Umbilical cord (tissue), 2 donors: ENCODE data around the gene INTS11. TPM values are rescaled to one million over a fixed set of nuclear protein-coding genes. Genes with fewer than 3 reads are reported as not detected.

ENCODE experiments used
- DNase-seq: peaks from one replicate; pipeline ENCODE4 v3.0.0-alpha.2; 2015; ENCODE audit warnings: low spot score
- total RNA-seq: library from RNA; depleted of rRNA; stranded (reverse); fragments of >200 nt; gene quantifications from one replicate; pipeline ENCODE4 v1.2.3, GENCODE V29; 2014; ENCODE audit warnings: low replicate concordance; ENCODE audit not compliant: insufficient read depth

INTS11 gene
- total RNA-seq, 1 donor from 2014 or later, result 42.4 TPM

DNA sequence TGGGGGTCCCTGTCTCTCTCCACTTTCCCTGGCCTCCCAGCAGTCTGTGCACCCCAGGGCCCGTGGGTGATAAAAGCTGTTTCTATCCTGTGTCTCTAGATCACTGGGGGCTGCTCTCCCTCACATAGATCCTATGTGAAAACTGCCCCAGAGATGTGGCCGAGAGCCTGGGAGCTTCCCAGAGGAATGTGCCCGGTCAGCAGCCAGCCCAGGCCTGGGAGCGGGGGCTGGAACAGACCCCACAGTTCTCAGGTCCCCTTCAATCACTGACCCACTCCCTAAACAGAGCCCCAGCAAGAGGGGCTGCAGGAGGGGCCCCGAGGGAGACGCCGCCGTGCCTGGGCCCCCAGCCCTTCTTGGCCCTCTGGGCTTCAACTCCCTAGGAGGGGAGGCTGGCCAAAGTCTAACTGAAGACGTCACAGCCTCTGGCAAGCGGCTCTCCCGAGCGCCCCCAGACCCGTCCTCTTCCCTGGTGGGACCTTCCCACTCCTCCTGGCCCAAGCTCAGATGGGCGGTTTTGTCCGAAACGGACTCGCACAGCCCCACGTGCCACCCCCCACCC lies 33.5 kb upstream of the INTS11 start:
- DNase-seq, result peak; percentile 45

DNA sequence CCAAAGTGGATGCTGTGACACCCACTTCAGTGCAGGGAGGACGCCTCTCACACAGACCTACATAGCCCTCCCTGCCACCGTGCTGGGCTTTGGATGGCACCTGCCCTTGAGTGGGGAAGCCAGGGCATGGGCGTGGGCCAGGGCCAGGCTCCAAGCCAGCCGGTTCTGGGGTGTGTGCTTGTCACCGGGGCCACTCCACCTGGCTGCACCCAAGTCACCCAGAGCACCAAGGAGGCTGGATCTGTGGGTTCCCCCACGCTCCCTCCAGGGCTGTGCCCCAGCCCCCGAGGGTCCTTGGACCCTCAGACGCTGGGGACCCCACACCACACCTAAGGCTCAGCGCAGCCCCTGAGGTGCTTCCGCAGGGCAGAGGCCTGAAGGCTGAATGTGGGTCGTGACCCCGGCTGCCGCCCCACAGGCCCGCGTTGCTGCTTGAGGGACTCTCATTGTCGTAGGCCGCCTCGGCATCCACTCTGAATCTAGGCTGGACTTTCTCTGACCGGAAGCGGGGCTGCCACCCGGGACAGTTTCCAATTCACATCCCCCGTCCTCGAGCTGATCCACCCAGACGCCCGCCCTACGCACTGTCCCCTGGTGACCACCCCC lies 32.4 kb upstream of the INTS11 start:
- DNase-seq, result no peak

DNA sequence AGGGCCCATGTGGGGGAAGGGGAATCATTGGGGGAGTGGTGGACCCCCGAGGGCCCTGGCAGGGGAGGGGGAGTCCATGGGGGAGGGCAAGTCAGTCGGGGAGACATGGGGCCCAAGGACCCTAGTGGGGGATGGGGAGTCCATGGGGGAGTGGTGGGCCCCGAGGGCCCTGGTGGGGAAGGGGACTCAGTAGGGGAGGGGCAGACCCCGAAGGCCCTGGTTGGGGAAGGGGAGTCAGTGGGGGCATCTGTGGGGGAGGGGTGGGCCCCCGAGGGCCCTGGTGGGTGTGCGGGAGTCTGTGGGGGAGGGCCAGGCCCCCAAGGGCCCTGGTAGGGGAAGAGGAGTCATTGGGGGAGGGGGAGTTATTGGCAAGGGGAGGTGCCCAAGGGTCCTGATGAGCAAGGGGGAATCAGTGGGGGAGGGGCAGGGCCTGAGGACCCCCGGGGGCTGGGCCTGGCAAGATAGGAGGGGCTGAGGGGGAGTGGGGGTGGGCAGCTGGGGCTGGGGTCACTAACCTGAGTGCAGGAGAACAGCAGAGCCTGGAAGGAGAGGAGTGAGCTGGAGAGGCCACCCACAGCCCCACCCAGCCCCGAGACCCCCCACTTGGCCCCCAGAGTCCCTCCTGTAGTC lies 31.8 kb upstream of the INTS11 start:
- DNase-seq, result no peak

DNA sequence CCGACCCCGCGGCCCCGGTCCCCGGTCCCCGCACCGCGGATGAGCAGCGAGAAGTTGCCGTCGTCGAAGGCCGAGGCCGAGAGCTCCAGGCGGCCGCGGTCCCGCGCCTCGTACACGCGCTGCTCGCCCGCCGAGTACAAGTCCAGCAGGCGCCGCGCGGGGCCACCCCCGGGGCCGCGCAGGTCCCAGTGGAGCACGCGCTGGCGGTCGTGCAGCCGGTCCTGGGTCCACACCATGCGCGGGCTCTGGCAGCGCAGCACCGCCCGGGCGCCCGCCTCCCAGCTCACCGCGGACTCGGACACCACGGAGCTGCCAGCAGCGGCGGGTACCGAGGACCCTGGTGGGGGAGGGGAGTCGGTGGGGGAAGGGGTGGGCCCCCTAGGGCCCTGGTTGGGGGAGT lies 31.0 kb upstream of the INTS11 start:
- DNase-seq, result no peak

GRCh38 chr1:1354271-1355247 lies 30.1 kb upstream of the INTS11 start:
- DNase-seq, result no peak

DNA sequence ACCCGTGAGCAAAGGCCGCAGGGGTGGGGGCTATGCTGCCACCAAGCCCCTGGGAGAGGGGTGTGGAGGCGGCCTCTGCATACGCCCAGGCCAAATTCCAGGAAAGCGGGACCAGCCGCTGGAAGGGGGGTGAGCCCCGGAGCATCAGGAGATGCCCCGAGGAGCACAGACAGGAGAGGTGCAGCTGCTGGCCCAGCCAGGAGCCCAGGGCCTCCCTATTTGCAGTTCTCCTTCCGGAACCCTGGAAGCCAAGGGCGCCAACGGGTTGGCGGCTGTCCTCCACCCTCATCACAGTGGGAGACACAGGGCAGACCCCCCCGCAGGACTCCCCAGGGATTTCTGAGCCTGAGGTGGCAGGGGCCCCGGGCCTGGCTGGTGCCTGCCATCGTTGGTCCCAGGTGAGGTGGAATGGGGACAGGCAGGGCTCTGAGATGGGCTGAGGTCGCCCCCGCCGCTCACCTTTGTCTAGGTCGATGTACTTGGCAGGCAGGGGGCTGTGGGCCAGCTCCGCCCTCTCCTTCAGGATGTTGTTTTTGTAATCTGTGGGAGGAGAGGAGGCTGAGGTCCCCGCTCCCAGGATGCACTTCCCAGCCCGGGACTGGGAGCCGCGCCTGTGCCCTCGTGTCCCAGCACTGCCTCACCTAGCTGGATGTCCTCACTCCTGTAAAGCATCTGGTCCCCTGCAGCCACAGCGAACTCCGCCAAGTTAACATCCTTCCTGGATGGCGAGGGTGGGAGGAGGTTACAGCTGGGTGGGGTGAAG lies 29.1 kb upstream of the INTS11 start:
- no peak for DNase-seq

GRCh38 chr1:1352786-1353388 lies 28.4 kb upstream of the INTS11 start:
- DNase-seq, result no peak

- DNase-seq, result peak; percentile 52
These were observed 27.3 kb upstream of the INTS11 start for GRCh38 chr1:1351511-1352427.

GRCh38 chr1:1349256-1350012 lies 25.0 kb upstream of the INTS11 start, which contains the start of gene DVL1:
TSS of gene DVL1 (minus strand) at chr1:1349418. CDS start at chr1:1349065, 353 bp downstream.
- DNase-seq, result peak; percentile 74

GRCh38 chr1:1348420-1349255 lies 24.2 kb upstream of the INTS11 start:
- DNase-seq, result no peak

DNA sequence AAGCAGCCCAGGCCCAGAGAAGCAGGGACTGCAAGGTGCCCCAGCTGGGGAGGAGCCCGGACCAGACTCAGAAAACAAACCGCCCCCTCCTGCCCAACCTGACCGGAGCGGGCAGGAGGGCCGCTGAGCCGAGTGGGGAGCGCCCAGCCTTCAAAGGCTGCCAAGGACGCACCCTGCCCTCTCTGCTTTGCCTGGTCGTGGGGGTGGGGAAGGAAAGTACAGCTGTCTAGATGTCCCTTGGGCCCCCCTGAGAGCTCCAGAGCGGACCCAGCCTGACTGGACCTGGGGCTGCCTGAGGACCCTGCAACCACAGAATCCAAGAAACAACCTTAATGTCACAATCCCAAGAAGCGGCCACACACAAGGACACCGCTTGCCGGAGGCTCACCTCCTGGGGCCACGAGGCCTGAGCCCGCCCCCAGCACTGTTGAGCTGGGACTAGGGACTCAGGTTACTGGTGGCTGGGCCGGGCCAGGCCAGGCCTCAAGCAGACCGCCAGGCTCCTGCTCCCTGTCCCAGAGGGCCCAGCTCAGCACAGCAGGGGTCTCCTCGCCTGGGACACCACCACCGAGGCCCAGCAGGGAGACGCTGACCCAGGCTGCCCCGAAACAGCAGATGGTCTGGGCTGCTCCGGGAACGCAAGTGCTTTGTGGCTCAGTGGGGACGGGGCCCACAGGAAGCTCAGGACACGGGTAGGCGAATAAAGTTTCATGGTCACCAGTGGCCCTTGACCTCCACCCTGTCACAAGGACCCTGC lies 23.4 kb upstream of the INTS11 start:
- no peak for DNase-seq

GRCh38 chr1:1347026-1347595 lies 22.7 kb upstream of the INTS11 start:
- DNase-seq, result no peak

DNA sequence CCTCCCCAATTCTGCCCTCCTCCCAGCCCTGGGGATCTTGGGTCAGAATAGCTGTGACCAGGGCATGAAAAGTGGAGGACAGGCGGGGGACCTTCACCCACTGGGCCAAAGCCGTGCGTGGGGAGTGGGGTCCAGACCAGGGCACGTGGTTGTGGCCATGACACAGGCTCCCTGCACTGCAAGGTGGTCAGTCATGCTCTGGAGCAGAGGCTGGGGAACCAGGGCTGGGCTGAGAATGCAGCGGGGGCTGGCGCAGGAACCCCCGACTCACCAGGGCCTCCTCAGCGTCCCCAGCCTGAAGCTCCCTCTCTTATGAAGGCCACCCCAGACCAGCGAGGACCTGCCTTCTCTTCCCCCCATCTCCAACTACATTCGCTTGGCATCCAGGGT lies 22.0 kb upstream of the INTS11 start:
- DNase-seq, result no peak

- no peak for DNase-seq
These were observed 21.5 kb upstream of the INTS11 start for GRCh38 chr1:1345860-1346500.

- no peak for DNase-seq
These were observed 20.9 kb upstream of the INTS11 start for GRCh38 chr1:1345384-1345783.

DNA sequence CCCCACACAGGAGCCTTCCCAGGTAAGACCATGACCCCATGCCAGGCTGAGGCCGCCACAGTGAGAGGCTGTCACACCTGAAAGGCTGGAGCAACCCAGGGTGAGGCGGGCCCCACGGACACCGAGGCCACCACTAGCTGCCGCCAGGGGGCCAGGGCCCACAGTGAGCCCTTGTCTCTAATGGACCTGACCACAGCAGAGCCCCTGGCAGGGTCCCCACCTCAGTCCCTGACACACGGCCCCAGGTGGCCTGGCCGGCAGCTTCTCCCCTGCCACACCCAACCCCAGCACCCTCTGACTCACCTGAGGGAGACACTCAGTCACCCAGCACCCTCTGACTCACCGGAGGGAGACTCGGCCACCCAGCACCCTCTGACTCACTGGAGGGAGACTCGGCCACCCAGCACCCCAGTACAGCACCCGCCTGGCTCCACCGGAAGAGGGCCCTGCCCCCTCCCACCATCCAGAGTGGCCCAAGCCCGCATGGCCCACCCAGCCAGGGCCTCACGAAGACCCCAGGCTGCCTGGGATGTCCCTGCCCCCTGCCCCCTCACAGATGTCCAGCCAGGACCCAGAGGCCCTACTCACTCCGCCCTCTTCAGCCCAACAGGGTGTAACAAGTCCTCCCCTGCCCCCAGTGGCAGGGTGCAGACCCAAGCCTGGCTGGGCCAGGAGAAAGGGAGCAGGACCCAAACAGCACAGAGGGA lies 20.3 kb upstream of the INTS11 start:
- DNase-seq, result no peak
